Sigmoid colon (tissue), 7 donors: Measurements from ENCODE around the gene SACM1L. TPM values are rescaled to one million over a fixed set of nuclear protein-coding genes. Genes with fewer than 3 reads are reported as not detected.

Experiments used
- DNase-seq: peaks from one replicate; pipeline ENCODE4 v3.0.0-alpha.2; 2019
- H3K27ac ChIP-seq, 4 donors: fragments of 200-600 bp; sonication (generic); one replicate each; pipeline ENCODE4 v1.5.1; 2016 to 2019; ENCODE audit warnings: mild to moderate bottlenecking in 1 of 4
- H3K27me3 ChIP-seq, 3 donors: fragments of 200-600 bp; sonication (generic); one replicate each; pipeline ENCODE4 v1.5.1; 2019; ENCODE audit warnings: mild to moderate bottlenecking in 1 of 3
- H3K36me3 ChIP-seq, 4 donors: fragments of 200-600 bp; sonication (generic); one replicate each; pipeline ENCODE4 v1.5.1; 2016 to 2019
- H3K4me1 ChIP-seq, 4 donors: fragments of 200-600 bp; sonication (generic); one replicate each; pipeline ENCODE4 v1.5.1; 2017 to 2019
- H3K4me3 ChIP-seq, 4 donors: fragments of 200-600 bp; sonication (generic); one replicate each; pipeline ENCODE4 v1.5.1; 2017 to 2019; ENCODE audit warnings: mild to moderate bottlenecking in 2 of 4, moderate library complexity in 1 of 4
- H3K9me3 ChIP-seq, 4 donors: fragments of 200-600 bp in 3 of 4; sonication (generic) in 3 of 4; one replicate each; pipeline versions ENCODE4 v1.5.1 to v1.6.1; 2013 to 2019
- CTCF ChIP-seq, 4 experiments: fragments of 450-650 bp in 3 of 4; fragments of 200-600 bp in 1 of 4; IDR thresholded peaks; one replicate each; pipeline ENCODE4 v1.5.1; 2016 to 2019; ENCODE audit warnings: antibody characterized with exemption in 4 of 4, mild to moderate bottlenecking in 3 of 4, moderate library complexity in 2 of 4
- EP300 ChIP-seq, 4 donors: sonication (generic); formaldehyde crosslinking; IDR thresholded peaks; one replicate each; pipeline ENCODE4 v1.6.1; 2017; ENCODE audit warnings: antibody characterized with exemption in 4 of 4
- POLR2A ChIP-seq, 2 donors: fragments of 450-650 bp; IDR thresholded peaks; one replicate each; pipeline ENCODE4 v1.6.1; 2016; ENCODE audit warnings: antibody characterized with exemption in 2 of 2, mild to moderate bottlenecking in 2 of 2, moderate library complexity in 2 of 2
- POLR2AphosphoS5 ChIP-seq, 4 donors: sonication (generic); formaldehyde crosslinking; IDR thresholded peaks; one replicate each; pipeline ENCODE4 v1.6.1; 2017; ENCODE audit warnings: antibody characterized with exemption in 4 of 4
- WGBS, 2 donors: extraction: QIAGEN DNeasy Blood & Tissue Kit; methylation state at CpG; one replicate each; pipeline ENCODE4 v1.1.7; 2013; 5-methylcytosine and 5-hydroxymethylcytosine counted together
- intact Hi-C: fragments of 100-400 bp; cut with DNase I; formaldehyde crosslinking; loops from one replicate; pipeline ENCODE4 v1.15.1; 2023
- polyA plus RNA-seq, 3 donors: library from polyadenylated mRNA; stranded (reverse); fragments of 200-250 nt; gene quantifications; one replicate each; pipeline ENCODE4 v1.2.3, GENCODE V29; 2013
- total RNA-seq, 4 donors: library from RNA; depleted of rRNA; stranded (reverse); fragments of >200 nt; gene quantifications; one replicate each; pipeline ENCODE4 v1.1.0, GENCODE V29; 2016
- donor health status: healthy with polysubstance abuse.
- donor health status: Bipolar disorder and iron deficiency.
- donor health status: healthy.

SACM1L gene
- total and polyA plus RNA-seq, 7 donors = 21.6 to 44.6 (median 38.5) TPM

GRCh38 chr3:45737234-45737633 is 48.0 kb downstream of the SACM1L start:
- intact Hi-C loops = no loop called here
- DNase-seq = no peak
- peaks cover 19 to 99% (median 59%) of the 10 kb centered on the region in 4 donors for H3K36me3 ChIP-seq

GRCh38 chr3:45739991-45740390 is 50.8 kb downstream of the SACM1L start:
- TF ChIP-seq POLR2AphosphoS5 (IDR thresholded peaks at IDR 0.05) = no peak
- no peak for TF ChIP-seq EP300 (IDR thresholded peaks at IDR 0.05)
- TF ChIP-seq CTCF (IDR thresholded peaks at IDR 0.05) = no peak
- no peak for TF ChIP-seq POLR2A (IDR thresholded peaks at IDR 0.05)
- no peak overlapping the region for H3K27ac ChIP-seq
- no peaks in the 10 kb centered on the region for H3K27me3 ChIP-seq
- 86 to 87% methylated on average over 2 of the region's 2 CpGs for WGBS, 2 donors
- intact Hi-C loops = no loop called here
- H3K4me1 ChIP-seq = no peaks in the 10 kb centered on the region
- peaks cover 19 to 99% (median 58%) of the 10 kb centered on the region in 4 donors for H3K36me3 ChIP-seq
- no peak overlapping the region for H3K4me3 ChIP-seq
- no peak for DNase-seq
- H3K9me3 ChIP-seq = no peaks in the 10 kb centered on the region

More at GRCh38 chr3:45737234-45737633, 48.0 kb downstream of the SACM1L start:
- no peak for TF ChIP-seq POLR2A (IDR thresholded peaks at IDR 0.05)
- TF ChIP-seq EP300 (IDR thresholded peaks at IDR 0.05) = no peak
- no peak for TF ChIP-seq CTCF (IDR thresholded peaks at IDR 0.05)
- TF ChIP-seq POLR2AphosphoS5 (IDR thresholded peaks at IDR 0.05) = no peak
- Histone ChIP-seq H3K27me3 (no peaks in the 10 kb centered on the region), H3K4me3 (no peak overlapping the region), H3K27ac (no peak overlapping the region), H3K4me1 (no peaks in the 10 kb centered on the region), H3K9me3 (no peaks in the 10 kb centered on the region)
- 96 to 100% methylated on average over 2 of the region's 2 CpGs for WGBS, 2 donors

- no peaks in the 10 kb centered on the region for H3K4me1 ChIP-seq
- H3K36me3 ChIP-seq = peaks cover 17 to 99% (median 55%) of the 10 kb centered on the region in 4 donors
- DNase-seq = no peak
- intact Hi-C loops = no loop called here
- no peak overlapping the region for H3K27ac ChIP-seq
- no peaks in the 10 kb centered on the region for H3K9me3 ChIP-seq
- H3K27me3 ChIP-seq = no peaks in the 10 kb centered on the region
- no peak overlapping the region for H3K4me3 ChIP-seq
- TF ChIP-seq CTCF (IDR thresholded peaks at IDR 0.05) (no peak), POLR2AphosphoS5 (IDR thresholded peaks at IDR 0.05) (no peak), POLR2A (IDR thresholded peaks at IDR 0.05) (no peak), EP300 (IDR thresholded peaks at IDR 0.05) (no peak)
Observed at GRCh38 chr3:45741247-45741646, 52.1 kb downstream of the SACM1L start.

- Histone ChIP-seq H3K27me3 (no peaks in the 10 kb centered on the region), H3K4me3 (no peak overlapping the region), H3K4me1 (no peaks in the 10 kb centered on the region), H3K9me3 (no peaks in the 10 kb centered on the region), H3K27ac (no peak overlapping the region), H3K36me3 (peaks cover 12 to 99% (median 54%) of the 10 kb centered on the region in 4 donors)
- DNase-seq = no peak
- no peak for TF ChIP-seq CTCF (IDR thresholded peaks at IDR 0.05)
- no peak for TF ChIP-seq POLR2A (IDR thresholded peaks at IDR 0.05)
- no peak for TF ChIP-seq POLR2AphosphoS5 (IDR thresholded peaks at IDR 0.05)
- intact Hi-C loops = no loop called here
- 61 to 70% methylated on average over 6 of the region's 6 CpGs for WGBS, 2 donors
Observed at GRCh38 chr3:45741742-45742460, 52.7 kb downstream of the SACM1L start.
